Measurements from ENCODE around the gene LNX1.
A peak's percentile ranks its signal among the peaks of the same experiment; 100 is the strongest.

Gene LNX1

GRCh38 chr4:53531585-53532224 lies 59.6 kb downstream of the LNX1 start:
- no peak for DNase-seq

- no peak for DNase-seq
These were observed 62.3 kb downstream of the LNX1 start for GRCh38 chr4:53529025-53529424.

GRCh38 chr4:53527930-53528329 lies 63.4 kb downstream of the LNX1 start:
- DNase-seq: no peak

GRCh38 chr4:53527326-53527725 lies 64.0 kb downstream of the LNX1 start:
- no peak for DNase-seq

- DNase-seq: no peak
These were observed 69.0 kb downstream of the LNX1 start for GRCh38 chr4:53522334-53522733.

- no peak for DNase-seq
These were observed 71.2 kb downstream of the LNX1 start for GRCh38 chr4:53520116-53520515.

- no peak for DNase-seq
These were observed 72.5 kb downstream of the LNX1 start for GRCh38 chr4:53518807-53519206.

- DNase-seq: no peak
These were observed 76.2 kb downstream of the LNX1 start for GRCh38 chr4:53515076-53515475.

GRCh38 chr4:53514509-53514908 lies 76.8 kb downstream of the LNX1 start:
- no peak for DNase-seq

DNA sequence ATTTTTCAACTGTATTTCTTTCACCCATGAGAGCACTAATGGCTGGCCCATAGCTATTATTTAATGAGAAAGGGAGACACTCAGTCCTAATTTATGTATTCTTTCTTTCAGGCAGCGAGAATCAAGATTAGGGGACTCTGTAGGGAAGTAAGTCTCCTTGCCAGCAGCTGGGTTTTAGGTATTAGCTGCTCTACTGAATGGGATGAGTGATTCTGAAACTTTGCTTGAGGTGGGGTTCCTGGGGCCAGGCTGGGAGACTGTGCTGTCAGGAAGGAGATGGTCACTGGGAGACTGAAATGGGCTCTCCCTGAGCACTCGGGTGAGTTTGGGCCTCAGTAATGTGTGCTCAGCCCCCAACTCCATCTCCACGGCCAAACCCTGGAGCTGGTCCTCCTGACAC lies 78.7 kb downstream of the LNX1 start:
- no peak for DNase-seq

DNA sequence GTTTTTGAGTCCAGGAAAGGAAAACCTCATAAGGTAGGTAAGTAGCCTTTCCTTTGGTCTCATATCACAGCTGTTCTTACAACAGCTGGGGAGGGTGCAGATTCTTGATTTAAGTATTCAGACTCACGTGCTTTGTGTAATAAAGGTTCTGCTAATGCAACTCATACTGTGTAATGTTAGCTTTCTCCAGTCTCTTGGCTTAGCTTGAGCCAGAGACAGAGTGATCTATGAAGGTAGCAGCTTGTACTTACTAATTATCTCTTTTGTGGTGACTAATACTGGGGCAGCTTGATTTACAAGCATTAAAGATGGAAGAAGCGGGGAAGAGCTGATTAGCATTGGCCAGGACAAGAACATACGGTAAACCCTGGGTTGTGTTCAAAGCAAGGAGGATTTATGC lies 80.3 kb downstream of the LNX1 start:
- DNase-seq: no peak

GRCh38 chr4:53510321-53510720 lies 81.0 kb downstream of the LNX1 start:
- no peak for DNase-seq

DNA sequence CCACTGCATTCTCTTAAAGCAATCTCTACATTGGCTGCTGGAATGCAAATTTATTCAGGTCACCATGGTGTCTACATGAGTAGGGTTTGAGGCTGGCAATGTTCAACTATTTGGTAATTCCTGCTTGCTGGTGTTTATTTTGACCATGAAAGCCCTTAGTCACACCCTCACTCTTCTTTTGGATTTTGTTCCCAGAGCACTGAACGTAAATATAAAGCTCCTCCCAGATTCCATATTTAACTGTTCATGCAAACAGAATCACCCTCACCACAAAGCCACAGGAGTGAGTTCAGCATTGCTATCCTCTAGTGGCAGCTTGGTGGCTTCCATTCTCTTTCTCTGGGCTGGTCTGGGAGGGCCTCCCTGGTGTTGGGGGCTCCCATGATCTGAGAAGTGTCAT lies 82.8 kb downstream of the LNX1 start:
- peak; percentile 44 for DNase-seq

DNA sequence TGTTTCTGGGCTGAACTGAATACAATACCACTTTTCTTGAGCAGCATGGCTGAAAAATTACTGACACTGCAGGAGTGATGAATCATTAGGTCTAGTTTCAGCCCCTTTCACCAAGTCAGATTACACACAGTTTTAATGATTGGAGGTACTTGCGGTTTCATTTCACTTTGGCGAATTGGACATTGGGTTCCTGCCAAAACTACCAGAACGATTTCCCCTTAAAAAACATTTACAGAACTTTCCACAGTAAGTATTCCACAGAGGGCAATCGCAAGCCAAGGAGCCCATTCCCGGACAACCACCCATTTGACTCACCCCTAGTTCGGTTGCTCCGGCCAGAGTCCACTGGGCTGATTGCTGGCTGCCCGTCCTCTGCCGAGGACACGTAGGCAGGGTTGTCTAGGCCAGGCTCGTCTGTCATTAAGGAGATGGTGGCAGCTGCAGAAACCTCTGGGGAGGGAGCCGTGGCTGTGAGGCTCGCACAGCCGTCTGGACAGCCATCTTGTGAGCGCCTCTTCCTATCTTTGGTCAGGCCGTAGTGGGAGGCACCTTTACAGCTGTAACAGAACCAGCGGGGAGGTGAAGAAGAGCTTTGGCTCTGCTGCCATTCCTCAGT lies 83.5 kb downstream of the LNX1 start:
- DNase-seq: peak; percentile 75

DNA sequence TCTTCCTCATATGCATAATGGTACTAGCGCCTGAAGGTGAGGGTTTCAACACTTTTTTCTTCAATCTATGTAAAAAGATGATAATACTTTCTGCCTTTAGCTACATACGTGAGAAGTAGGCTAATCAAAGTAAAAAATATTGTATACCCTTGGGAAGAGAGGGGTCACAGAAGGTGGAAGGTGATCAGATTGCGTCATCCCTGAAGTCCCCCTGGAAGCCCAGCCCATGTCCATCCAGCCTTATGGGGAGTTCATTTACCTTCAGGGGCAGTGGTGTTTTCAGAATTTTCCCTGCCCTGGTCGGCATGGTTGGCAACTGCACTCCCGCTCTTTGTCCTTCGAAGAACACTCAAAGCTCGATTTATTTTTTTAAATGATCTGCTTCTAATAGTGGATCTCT lies 84.2 kb downstream of the LNX1 start:
- DNase-seq: no peak

- DNase-seq: no peak
These were observed 85.3 kb downstream of the LNX1 start for GRCh38 chr4:53505947-53506346.

GRCh38 chr4:53502094-53502493 lies 89.2 kb downstream of the LNX1 start:
- no peak for DNase-seq

DNA sequence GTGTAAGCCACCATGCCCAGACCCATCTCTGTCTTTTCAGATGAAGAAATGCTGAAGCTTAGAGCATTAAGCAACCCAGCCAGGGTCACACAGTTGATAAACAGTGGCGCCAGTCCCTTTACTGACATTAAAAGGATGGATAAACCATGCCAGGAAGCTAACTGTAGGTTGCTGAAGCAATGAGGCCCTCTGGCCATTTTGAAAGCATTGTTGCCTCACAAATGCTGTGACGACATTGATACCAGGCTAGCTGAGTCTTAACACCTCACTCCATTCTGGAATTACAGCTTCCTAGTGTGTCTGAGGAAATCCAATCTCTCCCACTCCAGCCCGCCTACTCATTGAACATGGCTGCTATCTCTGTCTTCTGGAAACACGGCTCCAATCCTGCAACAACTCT lies 89.7 kb downstream of the LNX1 start:
- DNase-seq: no peak

DNA sequence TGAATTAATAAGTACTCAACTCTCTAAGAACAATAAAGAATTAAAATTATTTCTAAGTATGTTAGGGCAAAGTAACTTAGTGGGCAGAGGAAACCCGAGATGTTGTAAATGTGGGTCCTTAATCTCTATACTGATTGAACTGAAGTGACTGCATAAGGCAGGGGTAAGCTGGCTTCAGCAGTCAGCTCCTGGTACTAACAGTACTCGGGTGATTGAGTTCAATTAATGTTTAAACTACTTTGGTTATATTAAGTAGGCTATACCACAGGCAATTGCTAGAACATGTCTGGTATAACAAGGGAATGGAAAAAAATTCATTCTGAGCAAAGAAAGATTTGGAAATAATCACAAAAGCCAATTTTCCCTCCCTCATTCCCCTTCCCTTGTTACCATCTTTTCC lies 90.7 kb downstream of the LNX1 start:
- no peak for DNase-seq

- DNase-seq: no peak
These were observed 91.5 kb downstream of the LNX1 start for GRCh38 chr4:53499791-53500190.

- no peak for DNase-seq
These were observed 92.6 kb downstream of the LNX1 start for GRCh38 chr4:53498706-53499105.

- DNase-seq: peak; percentile 71
These were observed 93.6 kb downstream of the LNX1 start for GRCh38 chr4:53497487-53498244.

DNA sequence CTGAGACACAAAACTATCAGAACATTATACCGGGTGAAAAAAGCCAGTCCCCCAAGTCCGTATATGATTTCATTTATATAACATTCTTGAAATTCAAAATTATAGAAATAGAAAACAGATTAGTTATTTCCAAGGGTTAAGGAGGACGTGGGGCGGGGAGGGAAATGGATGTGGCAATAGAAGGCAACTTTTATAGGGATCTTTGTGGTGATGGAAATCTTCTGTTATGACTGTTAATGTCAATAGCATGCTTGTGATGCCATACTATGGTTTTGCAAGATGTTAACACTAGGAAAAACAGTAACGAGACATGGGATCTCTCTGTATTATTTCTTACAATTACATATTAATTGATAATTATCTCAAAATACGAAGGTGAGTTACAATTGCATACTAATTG lies 96.4 kb downstream of the LNX1 start:
- no peak for DNase-seq

DNA sequence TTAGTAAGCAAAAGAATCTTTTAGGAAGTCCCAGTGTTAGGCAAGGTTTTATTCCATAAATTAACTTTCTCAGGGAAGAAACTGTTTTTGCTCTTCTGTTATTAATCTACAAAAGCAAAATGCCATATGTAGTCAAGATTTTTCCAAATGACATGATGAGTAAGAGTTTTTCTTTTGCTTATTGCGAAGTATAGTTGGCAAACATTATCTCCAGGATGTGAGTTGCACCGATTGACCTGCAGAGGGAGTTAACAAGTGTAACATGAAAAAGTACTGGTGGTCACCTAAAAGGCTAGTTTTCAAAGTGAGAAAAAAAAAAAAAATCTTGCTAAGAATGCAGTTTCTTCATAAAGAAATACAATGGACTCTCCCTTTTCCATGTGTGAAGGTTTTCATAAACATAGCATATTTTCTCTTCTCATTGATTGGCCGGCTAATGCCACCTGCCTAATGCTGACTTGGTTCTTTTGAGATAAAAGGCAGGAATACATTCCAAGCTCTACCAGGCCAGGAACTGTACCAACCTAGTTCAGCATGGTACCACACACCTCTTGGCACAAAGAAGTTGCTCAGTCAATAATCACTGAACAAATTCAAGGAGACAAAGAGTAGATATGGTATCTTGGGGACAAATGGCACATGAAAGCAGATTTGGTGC lies 100.2 kb downstream of the LNX1 start:
- DNase-seq: peak; percentile 46

All from right hindlimb (tissue), 1 donor.